ENCODE measurements around the gene ADD3.
"Not testable (repeated sequence)": the region's sequence is repeated elsewhere in the genome, so short reads cannot be mapped to it uniquely, and the experiment has no call there.

ADD3 gene

DNA sequence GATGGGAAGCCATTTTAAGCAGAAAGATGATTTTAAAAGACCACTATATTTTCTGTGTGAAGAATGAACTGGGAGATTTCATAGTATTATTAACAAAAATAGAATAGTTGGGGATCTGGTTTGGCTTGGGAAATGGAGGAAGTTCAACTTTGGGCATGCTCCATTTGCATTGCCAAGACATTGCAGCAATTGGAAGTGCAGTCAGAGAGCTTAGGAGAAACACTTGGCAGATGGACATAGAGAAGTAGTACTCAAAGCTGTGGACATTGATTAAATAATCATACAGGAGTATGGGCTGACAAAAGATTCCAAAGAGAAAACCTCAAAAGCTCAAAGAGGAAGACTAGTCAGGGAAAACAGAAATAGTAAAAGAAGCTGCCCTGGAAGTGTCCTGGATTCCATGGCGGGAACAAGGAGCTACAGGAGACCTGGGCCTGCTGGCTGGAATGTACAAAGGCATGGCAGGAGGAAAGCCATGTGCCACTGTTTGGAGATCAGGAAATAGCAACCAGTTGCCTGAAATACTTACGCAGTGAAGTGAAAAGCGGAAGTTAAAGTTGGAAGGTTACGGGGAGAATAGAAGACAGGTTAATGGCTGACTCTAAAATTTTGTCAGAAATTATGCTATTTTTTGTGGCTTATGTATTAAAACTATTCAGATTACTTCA, 106.0 kb downstream of the ADD3 start:
- DNase-seq = no peak

DNA sequence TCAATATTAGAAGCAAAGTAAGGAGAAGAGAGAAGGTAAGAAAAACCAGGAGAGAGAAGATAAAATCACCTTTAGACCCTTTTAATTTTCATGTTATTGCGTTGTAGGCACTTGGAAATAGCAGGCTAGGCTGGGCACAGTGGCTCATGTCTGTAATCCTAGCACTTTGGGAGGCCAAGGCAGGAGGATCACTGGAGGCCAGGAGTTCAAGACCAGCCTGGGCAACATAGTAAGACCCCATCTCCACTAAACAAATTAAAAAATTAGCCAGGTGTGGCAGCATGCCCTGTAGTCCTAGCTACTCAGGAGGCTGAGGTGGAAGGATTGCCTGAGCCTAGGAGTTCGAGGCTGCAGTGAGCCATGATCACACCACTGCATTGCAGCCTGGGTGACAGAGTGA, 106.9 kb downstream of the ADD3 start:
- not testable (repeated sequence) for DNase-seq

DNA sequence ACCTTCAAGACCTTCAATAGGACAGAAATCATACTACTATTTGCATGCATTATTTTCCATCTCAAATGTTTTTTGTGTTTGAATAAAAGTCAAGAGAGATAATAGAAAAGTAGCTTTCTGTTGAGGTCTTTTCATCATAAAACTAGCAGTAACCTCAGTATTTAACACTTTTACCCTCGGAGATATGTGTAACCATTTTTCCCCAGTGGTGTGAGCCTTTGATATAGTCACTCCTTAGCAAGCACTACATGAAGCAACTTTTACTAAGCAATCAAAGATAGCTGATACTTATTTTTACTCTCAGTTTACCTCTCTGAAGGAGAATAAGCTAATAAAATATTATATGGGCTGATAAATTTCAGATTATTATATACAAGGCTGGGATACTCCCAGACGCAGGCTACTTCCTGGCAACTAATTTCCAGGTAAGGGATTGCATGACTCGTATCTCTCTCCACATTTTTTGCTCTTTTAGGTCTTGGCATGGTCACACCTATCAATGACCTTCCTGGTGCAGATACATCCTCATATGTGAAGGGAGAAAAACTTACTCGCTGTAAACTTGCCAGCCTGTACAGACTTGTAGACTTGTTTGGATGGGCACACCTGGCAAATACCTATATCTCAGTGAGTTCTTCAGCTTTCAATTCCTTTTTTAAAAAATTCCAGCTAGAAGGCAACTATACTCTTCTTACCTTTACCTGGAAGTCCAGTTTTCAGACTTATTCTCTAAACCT, 108.2 kb downstream of the ADD3 start:
- no peak for DNase-seq

DNA sequence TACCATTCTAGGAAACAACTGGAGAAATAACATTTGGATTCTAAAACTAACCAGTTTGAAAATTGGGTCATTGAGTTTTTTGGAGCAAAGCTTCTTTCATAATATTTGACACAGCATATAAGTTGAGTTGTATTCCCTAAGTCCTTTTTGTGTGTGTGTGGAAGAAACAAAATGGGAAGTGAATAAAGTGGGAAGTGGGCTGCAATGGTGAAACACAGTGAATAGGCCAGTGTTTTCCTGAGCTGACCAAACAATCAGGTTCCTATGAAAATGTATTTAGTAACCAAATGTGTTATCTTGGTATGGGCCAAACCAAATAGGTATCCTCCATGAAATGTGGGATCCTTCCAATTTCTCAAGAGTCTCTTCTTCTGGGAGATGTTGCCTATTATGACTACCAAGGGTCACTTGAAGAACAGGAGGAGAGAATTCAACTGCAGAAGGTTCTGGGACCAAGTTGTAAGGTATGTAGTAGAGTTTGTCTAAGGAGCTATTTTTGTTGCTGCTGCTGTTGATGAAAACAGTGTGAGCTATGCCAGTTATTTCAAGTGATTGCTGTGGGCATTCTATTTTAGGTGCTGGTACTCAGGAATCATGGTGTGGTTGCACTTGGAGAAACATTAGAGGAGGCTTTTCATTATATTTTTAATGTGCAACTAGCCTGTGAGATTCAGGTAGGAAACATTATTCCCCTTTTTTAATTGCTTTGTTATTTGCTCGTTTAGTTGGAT, 111.3 kb downstream of the ADD3 start:
- no peak for DNase-seq

DNA sequence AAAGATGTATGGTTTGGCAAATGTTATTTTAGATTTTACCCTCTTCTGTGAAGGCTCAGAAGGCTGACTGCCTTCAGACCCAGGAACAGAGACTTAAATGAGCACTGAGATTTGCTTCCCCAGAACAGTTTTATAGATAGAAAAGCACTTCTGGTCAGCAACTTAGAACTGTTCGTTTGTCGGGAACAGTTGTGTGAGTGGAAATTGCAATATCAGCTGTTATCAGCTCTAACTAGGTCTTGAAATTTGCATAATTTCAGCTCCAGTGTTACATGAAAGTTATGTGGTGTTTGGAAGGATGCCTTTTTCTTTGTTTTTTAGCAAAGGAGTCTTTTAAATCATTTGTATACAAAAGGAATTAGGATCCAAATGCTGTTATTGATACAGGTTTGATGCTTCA, 115.8 kb downstream of the ADD3 start:
- no peak for DNase-seq

DNA sequence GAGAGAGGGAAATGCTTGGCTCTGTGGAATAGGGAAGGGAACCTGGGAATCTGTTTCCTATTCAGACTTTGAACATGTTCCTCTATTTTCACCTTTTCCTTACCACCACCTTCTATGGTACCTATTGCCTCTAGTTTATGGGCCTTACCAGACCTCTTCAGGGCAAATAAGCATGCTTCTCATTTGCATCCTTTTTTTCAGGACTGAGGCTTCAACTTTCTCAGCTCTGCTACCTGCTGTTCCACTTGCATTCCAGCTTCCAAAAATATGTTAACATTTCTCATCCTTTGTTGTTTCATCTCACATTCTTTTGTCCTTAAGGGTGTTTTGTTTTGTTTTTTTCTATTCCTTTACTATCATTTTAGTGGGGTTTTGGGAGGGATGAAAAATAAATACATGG, 121.7 kb downstream of the ADD3 start:
- DNase-seq = no peak

DNA sequence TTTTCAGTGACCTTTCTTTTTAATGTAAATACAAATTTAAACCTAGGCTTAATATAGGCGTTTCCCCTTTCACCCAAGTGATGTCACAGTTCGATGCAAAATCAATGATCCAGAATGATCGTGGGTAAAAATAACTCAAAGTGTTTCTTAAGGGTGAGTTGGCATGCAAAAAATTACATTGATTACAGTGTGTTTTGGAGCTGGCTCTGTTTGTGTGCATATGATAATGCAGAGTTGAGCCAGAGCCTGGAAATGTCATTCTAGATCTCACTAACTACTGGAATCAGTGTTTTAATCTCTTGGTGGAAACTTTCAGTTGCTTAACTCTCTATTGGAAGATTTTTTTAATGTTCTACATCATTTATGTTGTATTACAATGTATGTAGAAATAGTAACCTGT, 127.1 kb downstream of the ADD3 start:
- DNase-seq = no peak

DNA sequence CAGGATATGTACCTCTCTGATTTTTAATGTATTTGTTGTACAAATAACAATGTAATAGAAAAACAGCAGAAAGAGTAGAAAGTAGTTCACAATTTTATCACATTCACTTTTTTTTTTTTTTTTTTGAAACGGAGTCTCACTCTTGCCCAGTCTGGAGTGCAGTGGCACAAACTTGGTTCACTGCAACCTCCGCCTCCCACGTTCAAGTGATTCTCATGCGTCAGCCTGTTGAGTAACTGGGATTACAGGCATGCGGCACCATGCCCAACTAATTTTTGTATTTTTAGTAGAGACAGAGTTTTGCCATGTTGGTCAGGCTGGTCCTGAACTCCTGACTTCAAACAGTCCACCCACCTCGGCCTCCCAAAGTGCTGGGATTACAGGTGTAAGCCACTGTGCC, 128.1 kb downstream of the ADD3 start:
- DNase-seq = not testable (repeated sequence)

DNA sequence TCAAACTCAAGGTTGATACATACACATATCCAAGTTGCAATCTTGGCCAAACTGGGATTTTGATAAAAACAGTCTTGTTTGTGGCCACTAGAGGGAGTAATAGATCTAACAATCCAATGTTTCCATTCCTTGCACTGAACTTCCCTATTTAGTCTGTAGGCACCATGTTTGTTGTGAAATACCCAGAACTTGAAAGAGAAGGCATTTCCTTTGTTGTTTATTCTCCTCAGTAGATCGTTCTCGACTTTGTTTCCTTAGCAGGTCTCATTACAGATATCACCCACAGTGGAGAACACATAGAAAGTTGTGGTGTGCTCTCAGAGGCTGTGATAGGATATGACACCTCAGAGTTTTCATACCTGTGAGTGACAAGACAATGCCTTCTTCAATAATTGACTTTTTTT, 129.4 kb downstream of the ADD3 start:
- peak; percentile 73 for DNase-seq

DNA sequence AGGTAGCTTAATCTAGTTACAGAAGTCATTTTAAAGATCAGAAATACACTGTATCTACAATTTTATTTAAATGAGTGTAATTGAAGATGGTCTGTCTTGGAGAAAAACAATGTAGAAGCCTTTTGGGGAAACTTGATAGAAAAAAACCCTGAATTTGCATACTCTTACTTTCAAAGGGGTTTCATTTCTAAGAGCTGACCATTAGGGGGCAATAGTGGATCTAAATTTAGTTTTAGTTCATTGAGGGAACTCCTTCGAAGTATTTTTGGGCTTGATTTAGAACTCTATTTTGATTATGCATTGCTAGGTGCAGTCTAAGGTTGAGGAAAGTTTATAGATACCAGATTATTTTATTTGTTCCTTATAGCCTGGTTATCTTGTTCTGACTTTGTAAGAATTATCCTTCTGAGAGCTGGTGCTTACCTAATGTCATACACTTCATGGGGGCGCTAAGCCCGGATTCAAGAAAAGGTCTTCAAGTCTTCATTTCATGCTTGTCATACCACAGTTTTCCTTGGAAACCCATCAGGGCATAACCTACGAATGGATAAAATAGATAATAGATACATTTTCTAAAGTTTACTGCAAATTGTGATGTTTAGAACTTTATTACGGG, 130.5 kb downstream of the ADD3 start:
- peak; percentile 82 for DNase-seq

DNA sequence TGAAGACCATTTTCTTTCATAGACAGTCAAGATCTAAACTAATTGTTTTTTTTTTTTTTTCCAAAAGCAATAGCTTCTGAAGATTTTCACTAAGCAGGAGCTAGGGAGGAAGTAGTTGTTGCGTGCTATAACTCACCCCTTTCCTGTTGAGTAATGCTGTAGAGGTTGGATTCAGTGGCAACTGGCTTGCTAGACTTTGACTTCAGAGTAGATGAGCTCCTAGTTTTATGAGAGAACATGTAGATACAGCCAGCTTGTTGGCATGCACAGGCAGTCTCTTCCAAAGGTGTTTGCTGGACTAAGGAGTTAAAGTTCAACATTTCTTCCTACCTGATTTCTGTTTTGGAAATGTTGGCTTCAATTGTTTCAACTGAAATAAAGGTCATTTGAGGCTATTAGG, 133.4 kb downstream of the ADD3 start:
- DNase-seq = no peak

DNA sequence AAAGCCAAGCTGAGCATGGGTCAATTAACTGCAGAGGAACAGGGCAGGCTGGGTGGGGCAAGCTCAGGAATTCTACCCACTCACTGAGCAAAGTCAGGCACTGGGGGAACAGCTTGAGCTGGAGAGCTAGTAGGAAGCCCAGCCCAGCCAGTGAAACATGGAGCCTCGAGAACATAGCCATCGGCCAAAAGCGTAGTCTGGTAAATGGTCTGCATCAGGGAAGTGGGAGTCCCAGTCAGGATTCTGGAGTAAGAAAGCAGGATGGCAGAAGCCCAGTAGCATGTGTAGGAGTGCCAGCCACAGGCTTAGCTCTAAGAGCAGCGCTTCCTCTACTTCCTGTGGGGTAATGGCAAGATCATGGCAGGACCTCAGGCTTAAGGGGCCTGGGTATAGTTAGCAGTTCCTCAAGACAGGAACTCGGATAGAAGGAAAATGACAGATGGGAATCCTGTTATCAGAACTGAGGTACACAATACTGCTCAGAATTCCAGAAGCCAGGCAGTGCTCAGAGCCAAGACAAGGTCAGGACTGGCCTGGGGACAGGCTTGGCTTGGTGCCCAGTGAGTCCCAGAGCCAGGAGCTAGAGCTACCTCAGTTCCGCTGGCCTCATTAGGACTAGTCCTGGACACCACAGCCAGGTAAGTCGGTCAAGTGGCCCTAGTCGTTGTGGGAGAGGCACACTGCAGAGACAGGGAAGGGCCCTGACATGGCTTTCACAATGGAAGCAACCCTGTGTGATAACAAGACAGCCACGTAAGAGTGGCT, 134.3 kb downstream of the ADD3 start:
- DNase-seq = no peak

DNA sequence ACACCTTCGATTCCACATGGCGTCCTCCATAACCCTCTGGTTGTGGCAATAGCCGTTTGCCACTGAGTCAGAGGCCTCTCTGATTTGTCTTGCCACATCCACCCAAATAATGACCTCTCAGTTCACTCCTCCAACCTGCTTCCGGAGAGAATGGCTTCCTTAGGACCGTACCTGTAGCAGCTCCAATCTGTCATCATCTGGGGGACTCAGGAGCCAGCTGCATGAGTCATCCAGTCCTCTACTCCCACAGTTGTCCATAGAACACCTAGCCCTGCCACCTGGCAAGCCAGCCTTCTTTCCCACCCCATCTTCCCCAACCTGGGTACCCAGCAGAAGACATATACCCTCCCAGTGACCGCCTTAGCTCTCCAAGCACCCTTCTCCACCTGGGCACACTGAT, 135.2 kb downstream of the ADD3 start:
- DNase-seq = no peak

DNA sequence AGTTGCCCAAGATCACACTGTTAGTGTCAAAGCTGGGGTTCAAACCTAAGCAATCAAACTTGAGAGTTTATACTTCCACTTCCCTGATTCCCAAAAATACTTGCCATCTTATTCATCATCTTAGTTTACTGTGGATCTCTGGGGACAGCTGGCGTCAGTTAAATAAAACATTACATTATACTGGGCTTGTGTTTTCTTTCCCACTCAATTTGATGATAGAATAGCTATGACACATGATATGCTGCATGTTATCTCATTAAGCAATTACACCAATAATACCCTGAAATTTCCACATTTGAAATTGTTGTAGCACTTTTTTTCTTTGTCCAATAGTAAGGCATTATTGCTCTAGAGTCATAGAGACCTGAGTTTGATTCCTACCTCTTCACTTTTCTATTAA, 136.7 kb downstream of the ADD3 start:
- no peak for DNase-seq

DNA sequence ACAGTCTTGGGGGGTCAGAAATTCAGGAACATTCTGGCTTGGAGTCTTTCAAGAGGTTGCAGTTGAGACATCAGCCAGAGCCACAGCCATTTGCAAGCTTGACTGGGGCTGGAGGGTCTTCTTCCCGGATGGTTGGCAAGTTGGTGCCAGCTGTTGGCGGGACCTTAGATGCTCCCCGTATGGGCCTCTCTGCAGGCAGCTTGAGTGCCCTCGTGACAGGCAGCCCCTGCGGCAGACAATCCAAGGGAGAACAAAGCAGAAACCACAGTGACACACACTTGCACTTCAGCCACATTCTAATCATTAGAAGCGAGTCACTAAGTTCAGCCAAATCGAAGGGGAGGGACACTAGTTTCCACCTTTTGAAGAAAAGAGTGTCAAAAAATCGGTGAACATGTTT, 140.2 kb downstream of the ADD3 start:
- no peak for DNase-seq

DNA sequence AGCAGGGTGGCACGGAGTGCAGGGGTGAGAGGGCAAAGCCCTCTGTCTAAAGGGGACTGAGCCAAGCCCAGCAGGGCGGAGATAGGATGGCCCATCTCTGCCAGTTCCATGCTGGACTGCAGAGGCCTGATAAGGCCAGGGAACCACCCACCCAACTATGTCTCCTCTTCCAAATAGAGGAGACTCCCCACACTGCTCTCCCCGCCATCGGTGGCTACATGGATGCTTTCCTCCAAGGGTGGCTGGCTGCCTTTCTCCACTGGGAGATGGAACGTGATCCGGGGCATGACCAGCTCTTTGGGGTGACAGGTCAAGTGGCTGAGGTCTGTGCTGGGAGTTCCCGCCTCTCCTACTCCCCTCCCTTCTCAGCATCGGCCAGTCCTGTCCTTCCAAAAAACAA, 141.5 kb downstream of the ADD3 start:
- DNase-seq = no peak

DNA sequence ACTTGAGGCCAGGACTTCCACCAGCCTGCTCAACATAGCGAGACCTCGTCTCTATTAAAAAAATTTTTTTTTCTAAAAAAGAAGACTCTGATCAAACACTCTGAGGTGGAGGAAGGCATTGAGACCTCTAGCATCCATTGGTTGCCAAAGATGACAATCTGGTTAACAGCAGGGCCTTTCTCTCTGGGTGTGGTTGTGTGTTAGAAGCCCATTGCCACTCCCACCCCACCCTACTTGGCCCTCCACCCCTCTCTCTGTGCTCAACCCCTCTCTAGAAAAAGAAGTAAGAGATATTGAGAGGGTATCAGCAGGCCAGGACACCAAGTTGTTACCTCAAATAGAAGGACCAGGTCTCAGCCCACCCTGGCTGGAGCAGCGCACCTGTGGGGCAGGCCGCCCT, 142.3 kb downstream of the ADD3 start:
- DNase-seq = no peak

DNA sequence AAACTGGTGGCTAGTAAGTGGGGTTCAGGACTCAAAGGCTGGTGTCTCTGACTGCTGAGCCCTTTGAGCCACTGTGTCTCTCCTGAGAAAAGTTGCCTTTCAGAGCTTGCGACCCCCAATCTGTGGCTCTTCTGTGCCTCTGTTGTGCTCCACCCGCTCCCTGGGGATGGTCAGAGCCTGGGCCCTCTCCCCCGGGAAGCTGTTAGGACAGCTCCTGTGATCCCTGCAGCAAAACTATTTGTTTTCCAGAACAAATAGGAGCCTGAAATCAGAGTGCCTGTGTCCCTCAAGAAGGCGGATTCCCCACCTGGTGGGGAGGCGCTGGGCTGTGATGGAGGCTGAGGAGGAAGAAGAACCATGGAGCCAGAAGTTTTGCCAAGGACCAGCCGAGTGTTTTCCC, 143.2 kb downstream of the ADD3 start:
- no peak for DNase-seq

DNA sequence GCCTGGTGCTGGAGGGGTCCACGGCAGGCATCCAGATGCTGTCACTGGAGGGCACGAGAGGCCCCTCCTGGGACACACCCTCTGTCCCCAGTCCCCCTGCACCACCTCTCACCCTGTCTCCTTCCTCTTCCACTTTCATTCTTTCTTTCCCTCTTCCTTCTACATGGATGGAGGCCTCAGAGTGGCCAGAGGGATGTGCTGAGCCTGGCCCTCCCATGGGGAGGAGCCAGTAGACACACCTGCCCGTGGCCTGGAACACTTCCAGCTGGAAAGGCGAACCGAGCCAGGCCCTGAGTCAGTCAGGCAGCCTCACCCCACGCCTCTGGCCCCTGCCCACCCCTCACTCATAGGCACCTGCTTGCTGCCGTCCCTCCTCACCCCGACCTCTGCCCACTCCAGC, 143.7 kb downstream of the ADD3 start:
- no peak for DNase-seq

DNA sequence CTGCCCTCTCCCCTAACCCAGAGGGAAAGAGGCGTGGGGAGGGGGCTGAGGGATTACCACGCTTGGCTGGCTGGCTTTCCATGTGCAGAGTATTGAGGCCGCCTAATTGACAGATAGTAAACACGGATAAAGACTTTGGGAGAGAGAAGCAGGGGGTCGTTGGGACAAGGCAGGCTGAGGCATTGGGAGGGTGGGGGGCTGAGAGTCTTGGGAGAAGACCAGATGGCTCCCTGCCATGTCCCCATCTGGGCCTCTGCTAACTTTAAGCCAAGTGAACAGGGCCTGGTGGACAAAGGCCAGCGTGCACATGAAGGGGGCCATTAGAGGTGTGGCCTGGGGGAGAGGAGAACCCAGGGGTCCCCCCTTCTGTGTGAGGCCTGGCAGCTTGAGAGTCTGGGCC, 144.2 kb downstream of the ADD3 start:
- no peak for DNase-seq

DNA sequence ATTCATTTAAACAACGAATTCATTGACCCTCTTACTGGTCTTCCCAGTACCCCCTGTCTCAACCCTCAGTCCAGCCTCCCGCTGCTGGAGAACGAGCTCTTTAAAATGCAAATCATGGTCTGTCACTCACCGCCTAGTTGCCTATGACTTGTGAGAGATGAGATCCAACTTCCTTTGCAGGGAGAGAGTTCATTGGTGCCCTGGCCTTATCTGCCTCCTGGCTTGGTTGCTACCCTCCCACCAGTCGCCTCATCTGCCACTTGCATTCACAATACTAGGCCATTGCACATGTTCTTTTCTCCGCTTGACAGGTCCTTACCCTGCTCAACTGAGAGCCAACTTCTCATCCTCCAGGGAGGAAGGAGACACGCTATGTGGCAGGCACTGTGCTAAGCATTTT, 145.6 kb downstream of the ADD3 start:
- no peak for DNase-seq

DNA sequence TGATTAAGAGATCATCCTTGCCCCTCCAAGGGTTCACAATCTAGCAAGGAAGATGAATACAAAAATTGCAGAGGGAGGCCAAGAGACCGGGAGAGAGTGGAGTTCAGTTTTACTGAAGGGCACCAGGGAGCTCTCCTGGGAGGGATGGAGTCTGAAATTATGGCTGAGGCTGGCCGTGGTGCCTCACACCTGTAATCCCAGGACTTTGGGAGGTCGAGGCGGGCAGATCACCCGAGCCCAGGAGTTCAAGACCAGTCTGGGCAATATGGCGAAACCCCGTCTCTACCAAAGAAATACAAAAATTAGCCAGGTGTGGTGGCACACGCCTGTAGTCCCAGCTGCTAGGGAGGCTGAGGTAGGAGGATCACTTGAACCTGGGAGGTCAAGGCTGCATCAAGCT, 148.3 kb downstream of the ADD3 start:
- no peak for DNase-seq

Data from CD4-positive, alpha-beta T cell treated with Interleukin-21 for 1 hour (primary cell).